GM21576 (cell line): Measurements from ENCODE around the gene ZNF215.
"Not testable (repeated sequence)": the region's sequence is repeated elsewhere in the genome, so short reads cannot be mapped to it uniquely, and the experiment has no call there.

ENCODE experiments used
- ATAC-seq: cut with Tn5 transposase; IDR thresholded peaks from one replicate; pipeline ENCODE4 v1.9.1; 2021; ENCODE audit warnings: mild to moderate bottlenecking, moderate library complexity; ENCODE audit not compliant: unreplicated experiment

The ZNF215 gene

GRCh38 chr11:6932145-6932544, 5.9 kb downstream of the ZNF215 start:
- ATAC-seq, result no peak

- no peak for ATAC-seq
Observed at GRCh38 chr11:6941970-6942369, 15.7 kb downstream of the ZNF215 start.

- ATAC-seq, result no peak
Observed at GRCh38 chr11:6943131-6943530, 16.9 kb downstream of the ZNF215 start.

DNA sequence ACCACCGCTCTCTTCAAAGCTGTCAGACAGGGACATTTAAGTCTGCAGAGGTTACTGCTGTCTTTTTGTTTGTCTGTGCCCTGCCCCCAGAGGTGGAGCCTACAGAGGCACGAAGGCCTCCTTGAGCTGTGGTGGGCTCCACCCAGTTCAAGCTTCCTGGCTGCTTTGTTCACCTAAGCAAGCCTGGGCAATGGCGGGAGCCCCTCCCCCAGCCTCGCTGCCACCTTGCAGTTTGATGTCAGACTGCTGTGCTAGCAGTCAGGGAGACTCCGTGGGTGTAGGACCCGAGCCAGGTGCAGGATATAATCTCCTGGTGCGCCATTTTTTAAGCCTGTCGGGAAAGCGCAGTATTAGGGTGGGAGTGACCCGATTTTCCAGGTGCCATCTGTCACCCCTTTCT, 28.0 kb downstream of the ZNF215 start:
- not testable (repeated sequence) for ATAC-seq

GRCh38 chr11:6962141-6962540, 35.9 kb downstream of the ZNF215 start:
- no peak for ATAC-seq

DNA sequence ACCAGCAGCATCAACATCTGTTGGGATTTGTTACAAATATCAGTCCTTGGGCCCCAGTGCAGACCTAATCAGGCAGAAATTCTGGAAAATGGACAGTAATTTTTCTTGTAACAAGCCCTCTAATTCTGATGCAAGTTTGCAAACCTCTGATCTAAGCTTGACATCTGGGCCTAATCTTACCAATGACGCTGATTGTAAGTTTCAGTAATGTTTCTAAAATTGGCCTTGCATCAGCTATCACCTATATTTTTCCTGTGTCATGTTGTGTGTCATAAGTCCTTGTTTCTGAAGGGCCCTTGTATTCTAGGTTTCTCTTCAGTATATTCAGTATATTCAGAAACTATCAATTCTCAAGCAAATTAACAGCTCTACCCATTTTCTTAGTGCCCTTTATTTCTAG, 36.4 kb downstream of the ZNF215 start:
- peak; percentile 86 for ATAC-seq

- ATAC-seq, result no peak
Observed at GRCh38 chr11:6968816-6969215, 42.6 kb downstream of the ZNF215 start.

DNA sequence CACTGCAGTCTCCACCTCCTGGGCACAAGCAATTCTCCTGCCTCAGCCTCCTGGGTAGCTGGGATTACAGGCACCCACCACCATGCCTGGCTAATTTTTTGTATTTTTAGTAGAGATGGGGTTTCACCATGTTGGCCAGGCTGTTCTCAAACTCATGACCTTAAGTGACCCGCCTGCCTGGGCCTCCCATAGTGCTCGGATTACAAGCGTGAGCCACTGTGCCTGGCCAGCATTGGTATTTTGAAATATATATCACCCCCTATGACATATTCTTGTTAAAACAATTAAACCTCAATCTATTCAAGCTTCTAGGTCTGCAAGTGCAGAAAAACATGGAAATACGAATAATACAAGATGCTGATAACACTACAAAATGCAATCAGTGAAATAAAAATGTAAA, 43.6 kb downstream of the ZNF215 start:
- ATAC-seq, result not testable (repeated sequence)

GRCh38 chr11:6979365-6979764, 53.1 kb downstream of the ZNF215 start:
- no peak for ATAC-seq

DNA sequence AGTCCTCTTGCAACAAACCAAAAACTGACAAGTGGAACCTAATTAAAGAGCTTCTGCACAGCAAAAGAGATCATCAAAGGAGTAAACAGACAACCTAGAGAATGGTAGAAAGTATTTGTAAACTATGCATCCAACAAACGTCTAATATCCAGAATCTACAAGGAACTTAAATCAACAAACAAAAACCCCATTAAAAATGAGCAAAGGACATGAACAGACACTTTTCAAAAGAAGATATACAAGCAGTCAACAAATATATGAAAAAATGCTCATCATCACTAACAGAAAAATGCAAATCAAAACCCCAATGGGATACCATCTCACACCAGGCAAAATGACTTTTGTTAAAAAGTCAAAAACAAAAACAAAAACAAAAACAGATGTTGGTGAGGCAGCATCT, 60.3 kb downstream of the ZNF215 start:
- ATAC-seq, result no peak

DNA sequence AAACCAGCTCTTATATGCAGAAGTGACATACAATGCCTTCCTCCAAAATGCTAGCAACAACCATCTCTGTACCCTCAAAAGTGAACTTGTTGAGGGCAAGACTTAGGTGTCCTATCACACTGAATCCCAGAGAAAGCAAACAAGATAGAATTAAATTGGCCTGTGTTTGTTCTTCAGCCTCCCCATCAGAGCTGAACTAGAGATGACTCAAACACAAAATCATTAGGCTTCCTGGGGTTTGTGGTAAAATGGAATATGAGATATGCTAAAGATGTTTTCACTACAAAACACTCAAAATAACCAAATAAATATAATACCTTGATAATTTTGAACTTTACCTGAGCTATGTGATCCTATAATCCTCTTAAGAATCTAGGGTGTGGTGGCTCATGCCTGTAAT, 62.3 kb downstream of the ZNF215 start:
- no peak for ATAC-seq

- no peak for ATAC-seq
Observed at GRCh38 chr11:6991227-6991626, 65.0 kb downstream of the ZNF215 start.

DNA sequence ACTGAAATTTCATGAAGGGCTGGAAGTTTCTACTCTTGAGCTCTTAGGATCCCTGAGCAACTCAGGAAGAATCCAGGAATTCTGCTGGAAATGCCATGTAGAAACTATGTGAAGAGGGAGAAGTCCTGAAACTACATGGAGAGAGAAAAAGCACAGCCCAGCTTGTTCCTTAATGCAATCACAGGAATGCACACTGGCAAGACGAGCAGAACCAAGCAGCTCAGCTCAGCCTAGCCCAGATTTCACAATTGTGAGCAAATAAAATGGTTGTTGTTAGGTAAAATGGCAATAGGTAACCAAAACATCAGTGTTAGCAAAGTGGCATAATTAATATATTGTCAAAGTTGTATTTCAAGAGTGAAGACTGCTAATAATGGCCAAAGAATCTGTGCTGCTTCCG, 65.8 kb downstream of the ZNF215 start:
- no peak for ATAC-seq

DNA sequence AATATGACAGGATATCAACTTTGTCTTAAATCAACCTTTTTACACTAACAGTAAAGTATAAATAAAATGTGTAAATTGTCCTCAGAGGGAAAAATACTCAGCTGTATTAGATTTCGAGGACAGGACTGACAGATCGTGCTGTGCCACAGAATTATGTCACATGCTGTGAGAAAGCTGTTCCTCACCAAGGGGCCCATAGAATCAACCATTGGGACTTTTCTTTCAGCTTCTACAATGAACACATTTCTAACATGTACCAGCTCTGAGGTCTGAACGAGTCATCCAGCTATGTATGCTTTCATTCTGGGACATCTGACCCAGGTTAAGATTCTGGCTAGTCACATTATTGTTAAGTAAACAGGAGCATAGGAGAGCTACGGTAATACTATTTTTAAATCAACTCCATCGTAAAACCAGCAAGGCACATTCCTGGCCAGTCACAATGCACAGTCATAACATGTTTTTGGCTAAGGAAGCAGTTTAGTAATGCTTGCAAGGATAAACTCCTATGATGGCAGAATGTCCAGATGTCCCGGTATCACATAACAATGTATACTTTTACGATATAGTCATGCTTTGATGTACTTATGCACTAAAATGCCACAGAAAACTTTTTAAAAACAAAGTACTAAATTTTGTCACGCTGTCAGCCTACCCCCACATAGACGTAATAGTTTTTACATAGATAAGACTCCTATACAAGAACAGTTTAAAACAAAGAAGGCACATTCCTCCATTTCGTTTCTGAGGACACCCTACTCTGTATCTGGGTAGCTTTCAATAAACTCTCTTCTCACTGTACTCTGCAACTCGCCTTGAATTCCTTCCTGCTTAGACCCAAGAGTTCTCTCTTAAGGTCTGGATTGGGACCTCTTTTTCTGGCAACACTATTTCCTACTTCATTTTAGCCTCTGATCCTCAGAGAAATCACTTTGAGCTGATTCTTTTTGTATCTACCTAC, 66.5 kb downstream of the ZNF215 start:
- ATAC-seq, result no peak

DNA sequence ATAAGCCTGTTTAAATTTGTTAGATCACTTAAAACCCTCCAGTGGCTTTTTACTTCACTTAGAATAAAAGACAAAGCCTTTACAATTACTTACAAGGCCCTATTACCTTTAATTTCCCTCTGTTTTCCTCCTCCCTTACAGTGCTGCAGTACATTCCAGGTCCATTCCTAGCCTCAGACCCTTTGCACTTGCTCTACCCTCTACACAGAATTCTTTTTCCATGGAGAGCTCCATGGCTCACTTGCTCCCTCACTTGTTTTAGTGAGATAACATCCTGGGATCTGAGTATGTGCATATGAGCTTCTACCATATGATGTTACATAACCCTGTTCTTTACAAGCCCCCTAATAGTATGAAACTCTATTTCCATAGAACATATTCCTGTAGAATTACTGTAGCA, 69.5 kb downstream of the ZNF215 start:
- no peak for ATAC-seq

- no peak for ATAC-seq
Observed at GRCh38 chr11:7004482-7004881, 78.3 kb downstream of the ZNF215 start.
